GM12878 (cell line): ENCODE data around the gene KRT73. TPM values are rescaled to one million over a fixed set of nuclear protein-coding genes. Genes with fewer than 3 reads are reported as not detected.

Experiments used
- ATAC-seq: fragments of 200-7000 bp; cut with Tn5 transposase; 3 replicates; pipeline ENCODE4 v1.9.1; 2020; ENCODE audit warnings: mild to moderate bottlenecking, moderate library complexity
- BruUV-seq: library from RNA; stranded (reverse); fragments of 400-500 nt; replicated peaks from 2 replicates; lab custom pipeline; 2021; lab: Mats Ljungman, UMichigan
- CTCF ChIA-PET: fragments of 300-600 bp; sonication (Branson Sonifier 250); formaldehyde crosslinking; extraction: SDS; loops from one replicate; lab custom pipeline; 2021; ENCODE audit warnings: inconsistent platforms; lab: Yijun Ruan, JAX
- POLR2A ChIA-PET: fragments of 350-600 bp; formaldehyde crosslinking; extraction: SDS; loops from one replicate; lab custom pipeline; 2021; ENCODE audit warnings: inconsistent platforms; lab: Charles Lee
- RAD21 ChIA-PET: fragments of 300-600 bp; sonication (Branson Sonifier 250); formaldehyde crosslinking; loops from one replicate; lab custom pipeline; 2023; ENCODE audit warnings: antibody characterized with exemption; ENCODE audit not compliant: unreplicated experiment; lab: Charles Lee
- SMC1A ChIA-PET: fragments of 300-600 bp; sonication (Branson Sonifier 250); formaldehyde crosslinking; loops from one replicate; lab custom pipeline; 2023; ENCODE audit not compliant: unreplicated experiment, uncharacterized antibody; lab: Charles Lee
- DNase-seq: peaks from one replicate; pipeline ENCODE4 v3.0.0-alpha.2; 2011; ENCODE audit warnings: low read depth, low spot score
- FAIRE-seq: peaks from 3 replicates; lab custom pipeline; 2011; peaks lifted over from hg19 to GRCh38; lab: Jason Lieb, UNC
- H2AFZ ChIP-seq: 2 replicates; pipeline ENCODE4 v1.6.0; 2011; ENCODE audit warnings: low read depth, low read length, control low read depth; ENCODE audit not compliant: control insufficient read depth
- H3K27ac ChIP-seq: 2 replicates; pipeline ENCODE4 v1.5.1; 2011; ENCODE audit warnings: control low read depth; ENCODE audit not compliant: control insufficient read depth, insufficient read depth
- H3K27me3 ChIP-seq, 2 experiments: replicated peaks in 1 of 2; 2 replicates each; pipeline versions ENCODE4 v1.6.0 to v1.6.1; 2011; ENCODE audit warnings: low read length in 1 of 2; ENCODE audit not compliant: control insufficient read depth in 2 of 2, insufficient read depth in 2 of 2
- H3K36me3 ChIP-seq, 2 experiments: 2 replicates each; pipeline ENCODE4 v1.5.1; 2011; ENCODE audit warnings: low read length in 1 of 2; ENCODE audit not compliant: control insufficient read depth in 2 of 2, insufficient read depth in 2 of 2
- H3K4me1 ChIP-seq: 2 replicates; pipeline ENCODE4 v1.6.1; 2011; ENCODE audit warnings: mild to moderate bottlenecking, low read length, moderate library complexity, mixed read lengths; ENCODE audit not compliant: control insufficient read depth, insufficient read depth
- H3K4me2 ChIP-seq: 2 replicates; pipeline ENCODE4 v1.6.0; 2011; ENCODE audit warnings: control low read depth; ENCODE audit not compliant: control insufficient read depth, insufficient read depth
- H3K4me3 ChIP-seq: fragments of 200-600 bp; sonication (generic); 2 replicates; pipeline ENCODE4 v1.5.1; 2016
- H3K79me2 ChIP-seq: 2 replicates; pipeline ENCODE4 v1.6.0; 2011; ENCODE audit warnings: low read length; ENCODE audit not compliant: control insufficient read depth, insufficient read depth
- H3K9ac ChIP-seq: 2 replicates; pipeline ENCODE4 v1.8.0; 2011; ENCODE audit warnings: low read length, control low read depth, mixed read lengths; ENCODE audit not compliant: control insufficient read depth, insufficient read depth
- H3K9me3 ChIP-seq: replicated peaks from 3 replicates; pipeline ENCODE4 v1.5.1; 2011; ENCODE audit warnings: mild to moderate bottlenecking, low read length; ENCODE audit not compliant: control insufficient read depth, insufficient read depth
- H4K20me1 ChIP-seq: 2 replicates; pipeline ENCODE4 v1.6.0; 2011; ENCODE audit not compliant: control insufficient read depth, insufficient read depth
- CHD4 ChIP-seq: fragments of 200-600 bp; sonication (generic); IDR thresholded peaks from 2 replicates; pipeline ENCODE4 v1.6.1; 2016; ENCODE audit warnings: mild to moderate bottlenecking
- CREB1 ChIP-seq: IDR thresholded peaks from 2 replicates; pipeline ENCODE4 v1.6.1; 2012; ENCODE audit warnings: low read depth, mild to moderate bottlenecking, inconsistent platforms
- CUX1 ChIP-seq: IDR thresholded peaks from 2 replicates; pipeline ENCODE4 v1.6.1; 2012; ENCODE audit warnings: improper control_type of control experiment, low read depth, low read length; ENCODE audit not compliant: insufficient replicate concordance
- DPF2 ChIP-seq: fragments of 450-650 bp; IDR thresholded peaks from 2 replicates; pipeline ENCODE4 v1.6.1; 2017; ENCODE audit warnings: mild to moderate bottlenecking
- ESRRA ChIP-seq: IDR thresholded peaks from 2 replicates; pipeline ENCODE4 v1.6.1; 2012; ENCODE audit warnings: mild to moderate bottlenecking, low read length, improper control_type of control experiment
- HDAC2 ChIP-seq: fragments of 200-600 bp; sonication (generic); IDR thresholded peaks from 2 replicates; pipeline ENCODE4 v1.6.1; 2017
- LARP7 ChIP-seq: fragments of 450-650 bp; IDR thresholded peaks from 2 replicates; pipeline ENCODE4 v1.6.1; 2017; ENCODE audit warnings: mild to moderate bottlenecking
- MEF2A ChIP-seq: IDR thresholded peaks from 2 replicates; pipeline ENCODE4 v1.6.1; 2011; ENCODE audit warnings: low read depth, mild to moderate bottlenecking, low read length, moderate library complexity; ENCODE audit not compliant: insufficient read depth
- NFYB ChIP-seq: IDR thresholded peaks from 2 replicates; pipeline ENCODE4 v1.6.1; 2011; ENCODE audit warnings: low read depth, mild to moderate bottlenecking, low read length, improper control_type of control experiment, moderate library complexity; ENCODE audit not compliant: insufficient read depth
- NR2C1 ChIP-seq: fragments of 450-650 bp; IDR thresholded peaks from 2 replicates; pipeline ENCODE4 v1.6.1; 2017; ENCODE audit warnings: antibody characterized with exemption, mild to moderate bottlenecking, moderate library complexity
- PKNOX1 ChIP-seq: fragments of 450-650 bp; IDR thresholded peaks from 2 replicates; pipeline ENCODE4 v1.6.1; 2016; ENCODE audit warnings: mild to moderate bottlenecking
- RCOR1 ChIP-seq: conservative IDR thresholded peaks from 2 replicates; pipeline ENCODE4 v1.6.1; 2012; ENCODE audit warnings: low read depth, low read length, improper control_type of control experiment
- SMARCA5 ChIP-seq: fragments of 450-650 bp; IDR thresholded peaks from 2 replicates; pipeline ENCODE4 v1.6.1; 2017; ENCODE audit warnings: mild to moderate bottlenecking
- WGBS: methylation state at CpG from one replicate; pipeline ENCODE4 v1.1.6; 2016; ENCODE audit warnings: low lambda C conversion rate; ENCODE audit not compliant: insufficient replicate concordance, insufficient coverage; ENCODE audit errors: missing lambda C conversion rate; 5-methylcytosine and 5-hydroxymethylcytosine counted together
- in situ Hi-C: fragments of 300-500 bp; cut with MboI; formaldehyde crosslinking; loops from 9 replicates; pipeline ENCODE4 v1.14.3; 2018; ENCODE audit warnings: mixed read lengths
- intact Hi-C: fragments of 100-400 bp; cut with micrococcal nuclease; formaldehyde crosslinking; loops from one replicate; pipeline ENCODE4 v1.14.2; 2022; ENCODE audit not compliant: unreplicated experiment
- polyA plus RNA-seq, 11 experiments: library from polyadenylated mRNA; depleted of rRNA in 4 of 11; unstranded in 6 of 11; stranded (reverse) in 5 of 11; fragments of >200 nt; fragmentation: Nextera tagmentation in 4 of 11; fragmentation: Illumina TruSeq in 1 of 11; extraction: Ambion mirVana in 4 of 11; extraction: Trizol in 1 of 11; gene quantifications; 1 replicate in 1 of 11; 2 replicates in 10 of 11; pipeline versions ENCODE4 v1.2.1 to v1.2.3, GENCODE V29; 2011 to 2016; ENCODE audit warnings: inconsistent platforms in 2 of 11, missing spikeins in 2 of 11, low read depth in 1 of 11
- total RNA-seq, 4 experiments: library from RNA; depleted of rRNA in 3 of 4; stranded (reverse); fragments of >200 nt in 3 of 4; fragmentation: Illumina TruSeq in 1 of 4; extraction: Trizol in 1 of 4; gene quantifications; 2 replicates each; pipeline versions ENCODE4 v1.2.1 to v1.2.3, GENCODE V29; 2013 to 2021

Gene KRT73
- total and polyA plus RNA-seq, 10 of the 15 experiments (the other 5 are each of a cell fraction or from before 2014, with no cell fraction given) = not detected

GRCh38 chr12:52577316-52577715 is 41.0 kb downstream of the KRT73 start:
- no peaks in the 10 kb centered on the region for H3K9me3 ChIP-seq
- BruUV-seq = no TSS peak
- H3K79me2 ChIP-seq = no peaks in the 10 kb centered on the region
- no peak overlapping the region for H3K27ac ChIP-seq
- intact Hi-C loops (no loop called here), in situ Hi-C loops (no loop called here)
- SMC1A ChIA-PET = interaction anchor here (1.1 kb wide), 1 partner anchor 12 kb away, joined by 3 read pairs; no protein-coding TSS in a partner anchor
- H2AFZ ChIP-seq = no peak overlapping the region
- POLR2A ChIA-PET = no interaction called here
- no peaks in the 10 kb centered on the region for H3K4me1 ChIP-seq
- 24% methylated on average over 7 of the region's 8 CpGs for WGBS
- CTCF ChIA-PET = interaction anchor here (1.2 kb wide), 1 partner anchor 301 kb away, joined by 3 read pairs; no protein-coding TSS in a partner anchor
- TF ChIP-seq ESRRA (no peak), DPF2 (no peak), SMARCA5 (no peak), CHD4 (no peak)
- TF ChIP-seq, all 136 proteins: peak for 0
- DNase-seq = no peak
- H3K36me3 ChIP-seq = no peaks in the 10 kb centered on the region
- H3K27me3 ChIP-seq = peaks cover 6 to 7% of the 10 kb centered on the region in 2 experiments; a peak in 3 of 4 replicates
- H4K20me1 ChIP-seq = peaks cover 4% of the 10 kb centered on the region; the same call in 1 of the 2 replicates
- no peak overlapping the region for H3K4me2 ChIP-seq
- no peak overlapping the region for H3K9ac ChIP-seq
- H3K4me3 ChIP-seq = no peak overlapping the region
- RAD21 ChIA-PET = no interaction called here
- no peak for FAIRE-seq
- ATAC-seq = no peak

GRCh38 chr12:52575948-52576347 is 42.4 kb downstream of the KRT73 start:
- in situ Hi-C loops (no loop called here), intact Hi-C loops (no loop called here)
- FAIRE-seq (no peak), ATAC-seq (no peak), DNase-seq (no peak)
- Histone ChIP-seq H3K9me3 (no peaks in the 10 kb centered on the region), H3K27ac (no peak overlapping the region), H2AFZ (no peak overlapping the region), H3K79me2 (no peaks in the 10 kb centered on the region), H4K20me1 (peaks cover 4% of the 10 kb centered on the region; the same call in 1 of the 2 replicates), H3K4me3 (no peak overlapping the region), H3K4me2 (no peak overlapping the region), H3K27me3 (peaks cover 6 to 13% of the 10 kb centered on the region in 2 experiments), H3K9ac (no peak overlapping the region), H3K36me3 (no peaks in the 10 kb centered on the region), H3K4me1 (no peaks in the 10 kb centered on the region)
- no TSS peak for BruUV-seq
- POLR2A ChIA-PET = no interaction called here
- CTCF ChIA-PET = interaction anchor here (0.8 kb wide), 1 partner anchor 303 kb away, joined by 3 read pairs; no protein-coding TSS in a partner anchor
- RAD21 ChIA-PET = no interaction called here
- SMC1A ChIA-PET = no interaction called here
- WGBS = 60% methylated on average over 3 of the region's 3 CpGs
- TF ChIP-seq CREB1 (no peak), HDAC2 (no peak), MEF2A (no peak), PKNOX1 (no peak), CUX1 (no peak), NFYB (no peak), NR2C1 (no peak), SMARCA5 (no peak), RCOR1 (no peak), LARP7 (no peak)
